Amniotic stem cell (primary cell): Measurements from ENCODE around the gene XRCC4.

Experiments
- DNase-seq: peaks from one replicate; lab custom pipeline; 2025; lab: John Stamatoyannopoulos, UW

The XRCC4 gene

DNA sequence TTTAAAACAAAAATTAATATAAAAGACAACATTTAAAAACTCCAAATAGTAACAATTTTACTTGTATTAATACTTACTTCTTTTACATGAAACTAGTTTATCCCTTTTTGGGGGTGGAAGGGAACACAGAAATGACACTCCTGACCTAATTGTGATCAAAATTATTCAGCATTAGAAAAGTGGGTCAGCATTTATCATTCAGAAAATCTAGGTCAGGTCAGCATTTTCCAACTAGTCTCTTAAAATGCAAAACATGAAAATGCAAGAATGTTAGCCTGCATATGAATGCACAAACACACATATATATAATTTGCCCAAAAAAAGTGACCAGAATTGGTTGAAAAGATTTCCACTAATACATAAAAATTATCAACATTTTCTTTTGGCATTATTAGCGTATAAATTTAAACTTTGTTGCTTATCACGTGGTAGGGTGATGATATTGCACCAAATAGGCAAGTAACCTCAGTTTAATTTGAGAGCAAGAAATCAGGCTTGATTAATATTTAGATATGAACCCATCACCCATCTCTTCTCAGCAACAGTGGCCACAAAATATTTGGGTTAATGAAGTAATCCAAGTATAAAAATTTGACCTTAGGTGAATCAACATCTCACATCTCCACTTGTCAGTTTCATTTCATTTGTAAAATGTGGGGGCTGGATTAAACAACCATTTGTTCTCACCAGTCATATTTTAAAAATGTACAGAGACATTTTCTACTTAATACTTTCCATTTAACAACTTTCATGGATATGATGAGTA lies 5.9 kb upstream of the XRCC4 start:
- no peak for DNase-seq

DNA sequence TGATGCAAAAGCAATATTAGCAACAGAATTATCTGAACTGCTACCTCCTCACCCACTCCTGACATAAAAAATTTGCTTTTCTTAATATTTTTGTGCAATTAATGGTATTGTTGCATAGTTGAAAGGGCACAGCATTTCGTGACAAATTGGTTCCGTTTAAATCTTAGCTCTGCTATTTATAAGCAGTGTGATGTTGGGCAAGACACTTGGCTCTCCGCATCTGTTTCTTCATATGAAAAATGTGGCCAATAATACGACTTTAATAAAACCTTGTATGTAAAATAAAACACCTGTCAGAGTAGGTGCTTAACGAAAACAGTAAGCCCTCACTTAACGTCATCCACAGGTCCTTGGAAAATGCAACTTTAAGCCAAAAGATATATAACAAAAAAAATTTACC lies 4.4 kb upstream of the XRCC4 start:
- DNase-seq = no peak

DNA sequence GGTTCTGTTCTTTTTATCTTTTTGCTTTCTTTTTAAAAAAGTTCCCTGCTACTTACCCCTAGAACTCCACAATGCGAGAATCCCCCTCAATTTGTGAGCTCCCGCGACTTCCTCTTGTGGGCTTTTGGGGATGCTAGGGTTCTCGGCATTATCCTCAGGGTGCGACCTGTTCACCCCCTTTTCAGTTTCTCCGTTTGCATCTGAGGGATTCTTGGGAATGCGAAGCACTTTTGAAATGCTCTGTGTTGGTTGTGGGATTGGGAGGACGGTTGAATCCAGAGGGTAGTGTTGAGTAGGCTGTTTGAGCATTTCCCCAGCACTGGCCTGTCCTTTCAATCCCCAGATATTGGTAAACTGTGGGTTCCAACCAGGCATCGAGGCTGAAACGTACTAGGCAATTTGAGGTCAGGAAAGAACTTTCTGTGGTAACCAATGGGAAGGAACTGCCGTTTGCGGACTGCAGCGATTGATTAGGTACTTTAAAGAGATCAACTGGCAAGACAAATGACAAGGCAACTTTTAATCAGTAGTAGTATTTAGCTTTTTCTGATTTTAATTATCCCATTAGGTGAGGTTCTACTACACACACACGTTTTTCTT lies 415 bp downstream of the XRCC4 start:
- DNase-seq = no peak

DNA sequence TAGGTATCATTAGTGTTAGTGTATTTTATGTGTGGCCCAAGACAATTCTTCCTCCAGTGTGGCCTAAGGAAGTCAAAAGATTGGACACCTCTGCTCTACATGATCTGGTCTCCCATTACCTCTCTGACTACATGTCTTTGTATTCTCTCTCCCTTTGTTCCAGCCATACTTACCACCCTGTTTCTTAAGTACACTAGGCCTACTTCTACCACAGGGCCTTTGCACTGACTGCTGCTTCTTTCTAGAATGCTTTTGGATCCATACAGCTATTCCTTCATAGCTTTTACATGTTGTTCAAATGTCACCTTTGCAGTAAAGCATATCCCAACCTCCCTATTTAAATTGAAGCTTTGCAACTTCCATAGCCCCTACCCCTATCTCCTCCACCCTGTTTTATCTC lies 5.4 kb downstream of the XRCC4 start:
- DNase-seq = no peak

DNA sequence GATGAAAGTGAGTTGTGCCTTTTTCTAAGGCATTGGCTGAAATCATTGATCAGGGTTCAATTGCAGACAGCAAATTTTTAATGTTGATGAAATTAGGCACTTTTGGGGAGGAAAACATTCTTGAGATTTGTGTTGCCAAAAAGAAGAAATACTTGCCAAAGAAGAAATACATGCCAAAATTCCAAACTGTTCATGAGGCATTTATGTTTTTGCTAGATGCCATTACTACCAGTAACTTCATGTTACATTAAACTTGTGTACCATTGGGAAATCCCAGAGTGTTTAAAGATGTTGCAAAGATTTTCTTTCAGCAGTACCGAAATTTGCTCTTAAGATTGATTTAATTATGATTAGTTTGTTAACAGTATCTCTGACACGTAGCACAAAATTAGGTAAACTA lies 7.0 kb downstream of the XRCC4 start:
- no peak for DNase-seq

DNA sequence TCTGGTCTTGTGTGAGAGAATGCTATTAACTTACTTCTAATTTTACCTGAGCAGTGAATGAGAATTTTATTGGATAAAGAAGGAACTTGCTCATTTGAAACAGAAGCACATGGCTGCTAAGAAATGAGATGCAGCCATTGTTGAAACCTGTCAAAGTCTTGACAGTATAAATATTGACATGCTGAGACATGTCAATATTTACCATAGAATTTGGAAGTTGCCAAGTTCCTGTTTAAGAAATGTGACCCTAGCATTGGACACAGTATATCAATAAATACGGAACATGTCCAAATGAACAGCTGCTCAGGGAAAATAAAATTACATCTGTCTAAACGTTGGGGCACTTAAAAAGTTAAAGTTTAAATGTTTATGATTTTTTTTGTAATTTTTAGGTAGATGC lies 7.8 kb downstream of the XRCC4 start:
- DNase-seq = no peak

DNA sequence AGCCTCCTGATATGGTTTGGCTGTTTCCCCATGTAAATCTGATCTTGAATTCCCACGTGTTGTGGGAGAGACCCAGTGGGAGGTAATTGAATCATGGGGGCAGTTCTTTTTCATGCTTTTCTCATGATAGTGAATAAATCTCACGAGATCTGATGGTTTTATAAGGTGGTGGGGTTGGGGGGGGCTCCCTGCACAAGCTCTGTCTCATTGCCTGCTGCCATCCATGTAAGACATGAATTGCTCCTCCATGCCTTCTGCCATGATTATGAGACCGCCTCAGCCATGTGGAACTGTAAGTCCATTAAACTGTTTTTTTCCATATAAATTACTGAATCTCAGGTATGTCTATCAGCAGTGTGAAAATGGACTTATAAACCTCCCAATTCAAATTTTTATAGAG lies 12.8 kb downstream of the XRCC4 start:
- no peak for DNase-seq

DNA sequence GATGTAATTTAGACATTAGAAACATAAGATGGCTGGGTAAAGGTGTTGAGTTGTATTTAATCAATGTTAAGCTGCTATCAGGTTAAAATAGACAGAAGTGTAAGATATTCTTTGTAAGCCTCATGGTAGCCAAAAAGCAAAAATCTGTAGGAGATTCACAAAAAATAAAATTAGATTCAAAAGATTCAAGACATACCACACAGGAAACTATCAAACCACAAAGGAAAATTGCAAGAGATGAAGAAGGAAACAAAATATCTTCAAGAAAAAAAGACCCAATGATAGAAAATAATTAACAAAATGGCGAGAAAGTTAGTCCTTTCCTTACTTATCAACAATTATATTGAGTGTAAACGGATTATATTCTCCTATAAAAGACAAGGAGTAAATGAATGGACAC lies 15.3 kb downstream of the XRCC4 start:
- no peak for DNase-seq

DNA sequence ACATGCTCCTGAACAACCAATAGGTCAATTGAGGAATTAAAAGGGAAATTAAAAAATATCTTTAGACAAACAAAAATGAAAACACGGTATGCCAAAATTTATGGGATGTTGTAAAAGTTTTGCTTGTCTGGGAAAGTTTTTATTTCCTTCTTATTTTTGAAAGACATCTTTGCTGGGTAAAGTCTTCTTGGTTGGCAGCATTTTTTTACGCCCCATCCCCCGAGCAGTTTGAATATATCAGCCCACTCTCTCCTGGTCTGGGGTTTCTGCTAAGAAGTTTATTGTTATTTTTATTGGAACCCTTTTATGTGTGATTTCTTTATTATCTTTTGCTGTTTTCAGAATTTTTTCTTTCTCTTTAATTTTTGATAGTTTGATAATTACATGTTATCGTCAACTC lies 16.3 kb downstream of the XRCC4 start:
- DNase-seq = no peak

DNA sequence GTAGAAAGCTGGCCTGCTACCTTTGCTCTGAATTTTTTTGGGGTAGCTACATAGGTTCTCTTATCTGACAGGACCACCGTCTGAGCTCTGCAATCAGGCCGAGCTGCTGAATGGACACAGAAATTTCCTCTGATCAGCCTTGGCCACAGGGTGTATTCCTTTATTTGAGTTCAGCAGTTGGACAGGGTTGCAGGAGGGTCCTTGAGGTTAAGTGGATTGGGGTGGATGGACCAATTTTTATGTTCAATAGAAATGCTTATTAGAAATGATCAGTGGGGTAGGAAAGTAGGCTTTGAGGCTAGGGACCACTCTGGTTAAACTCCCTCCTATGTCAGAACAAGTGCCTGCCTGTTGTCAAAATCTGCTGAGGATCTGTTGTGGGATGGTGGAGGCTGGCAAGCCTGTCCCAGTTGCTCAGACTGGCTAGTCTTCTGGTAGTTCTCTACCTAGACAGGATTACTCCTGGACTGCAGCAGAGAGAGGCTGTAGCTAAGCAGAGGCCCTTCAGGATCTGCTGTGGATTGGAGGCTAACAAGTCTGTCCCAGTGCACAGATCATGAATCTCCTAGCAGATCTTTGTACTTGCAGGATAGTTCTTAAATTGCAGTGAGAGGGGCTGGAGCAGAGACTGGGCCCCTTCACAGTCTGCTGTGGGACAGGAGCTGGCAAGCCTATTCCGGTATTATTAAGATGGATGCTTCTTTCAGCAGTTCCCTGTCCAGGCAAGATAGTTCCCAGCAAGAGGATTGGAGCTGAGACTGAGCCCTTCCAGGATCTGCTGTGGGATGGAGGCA lies 18.0 kb downstream of the XRCC4 start:
- DNase-seq = no peak

DNA sequence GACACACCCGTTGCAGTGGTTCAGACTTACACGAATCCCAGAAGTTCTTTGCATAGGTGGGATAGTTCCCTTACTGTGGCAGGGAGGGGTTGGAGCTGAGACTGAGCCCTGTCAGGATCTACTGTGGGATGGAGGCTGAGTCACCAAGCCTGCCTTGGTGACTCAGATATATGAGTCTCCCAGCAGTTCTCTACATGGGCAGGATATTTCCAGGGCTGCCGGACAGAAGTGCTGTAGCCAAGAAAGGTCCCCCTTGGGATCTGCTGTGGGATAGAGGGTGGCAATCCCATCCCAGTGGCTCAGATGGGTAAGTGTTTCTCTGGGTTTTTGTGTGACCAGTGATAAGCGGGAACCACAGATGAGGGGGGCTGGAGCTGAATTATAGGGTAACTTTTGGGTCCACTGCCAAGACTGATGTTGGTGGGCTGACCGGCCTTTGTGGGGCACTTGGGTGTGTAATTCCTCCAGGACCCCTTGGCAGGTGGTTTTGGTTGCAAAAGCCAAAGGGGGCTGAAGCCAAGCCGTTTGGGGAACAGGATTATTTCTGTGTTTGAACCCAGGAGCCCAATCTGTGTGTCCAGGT lies 18.7 kb downstream of the XRCC4 start:
- DNase-seq = peak; percentile 77

DNA sequence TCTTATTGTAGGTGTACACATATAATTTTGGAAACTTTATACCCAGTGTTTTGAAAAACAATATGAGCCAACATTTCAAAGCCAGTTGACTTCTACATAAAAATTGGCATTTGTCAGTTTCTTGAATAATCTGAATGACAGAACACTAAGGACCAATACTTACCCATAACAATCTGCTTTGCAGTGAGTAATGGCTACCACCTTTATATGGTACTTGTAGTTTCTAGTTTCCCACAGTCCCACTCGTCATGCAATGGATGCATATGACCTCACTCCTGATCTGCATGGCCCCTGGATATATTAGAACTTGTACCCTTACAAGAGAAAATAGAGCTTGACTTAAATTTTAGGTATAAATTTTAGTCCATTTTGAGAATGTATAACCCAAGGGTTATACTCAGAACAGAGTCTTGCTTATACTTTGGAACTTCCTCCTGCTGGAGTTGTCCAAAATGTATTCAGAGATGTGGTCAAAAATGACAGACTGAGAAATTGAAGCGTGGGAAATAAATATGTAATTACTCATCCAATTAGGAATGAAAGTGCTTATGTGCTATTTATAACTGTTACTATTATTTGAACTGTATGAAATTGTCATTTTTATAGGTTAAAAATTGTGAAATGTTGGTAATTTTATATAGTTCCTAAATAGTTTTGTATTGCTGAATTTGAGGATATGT lies 19.5 kb downstream of the XRCC4 start:
- DNase-seq = no peak

DNA sequence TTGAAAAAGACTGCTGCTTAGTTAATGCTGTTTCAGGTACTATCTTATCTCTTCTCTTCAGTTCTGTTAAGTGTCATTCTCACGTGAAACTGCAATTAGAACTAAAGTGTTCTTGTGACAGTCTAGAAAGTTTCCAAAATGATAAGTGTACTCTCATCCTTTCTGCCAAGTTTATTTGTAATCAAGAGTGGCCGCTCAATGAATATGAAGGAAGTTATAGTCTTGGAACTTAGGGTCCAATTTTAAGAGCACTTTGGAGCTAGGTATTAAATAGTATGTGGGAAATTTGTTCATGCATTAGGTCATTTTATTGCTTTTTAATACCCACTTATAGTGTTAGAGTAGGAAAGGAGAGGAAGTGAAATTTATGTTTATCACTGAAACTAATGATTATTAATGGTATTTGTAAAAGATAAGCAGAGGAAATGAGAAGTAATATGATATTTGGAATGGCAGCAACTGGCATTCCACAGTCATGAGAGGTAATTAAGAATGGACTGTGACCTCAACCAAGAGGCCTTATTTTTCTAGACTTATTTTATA lies 20.4 kb downstream of the XRCC4 start:
- no peak for DNase-seq

DNA sequence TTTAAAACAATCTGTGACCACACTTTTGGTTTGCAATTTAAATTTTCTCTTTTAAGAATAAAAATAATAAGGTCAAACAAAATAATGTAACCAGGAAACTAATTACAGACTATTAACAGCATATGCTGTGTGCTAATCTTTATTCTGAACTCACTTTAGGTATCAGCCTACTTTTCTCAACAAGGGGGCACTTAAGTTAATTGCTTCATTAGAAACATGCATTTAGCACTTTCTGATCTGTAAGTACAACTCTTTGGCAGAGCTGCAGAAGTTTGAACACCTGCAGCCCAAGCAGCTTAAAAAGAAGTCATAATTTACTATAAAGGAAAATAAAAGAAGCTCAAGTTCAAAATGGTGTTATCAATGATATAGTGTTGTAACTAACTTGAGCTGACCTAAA lies 21.7 kb downstream of the XRCC4 start:
- no peak for DNase-seq

DNA sequence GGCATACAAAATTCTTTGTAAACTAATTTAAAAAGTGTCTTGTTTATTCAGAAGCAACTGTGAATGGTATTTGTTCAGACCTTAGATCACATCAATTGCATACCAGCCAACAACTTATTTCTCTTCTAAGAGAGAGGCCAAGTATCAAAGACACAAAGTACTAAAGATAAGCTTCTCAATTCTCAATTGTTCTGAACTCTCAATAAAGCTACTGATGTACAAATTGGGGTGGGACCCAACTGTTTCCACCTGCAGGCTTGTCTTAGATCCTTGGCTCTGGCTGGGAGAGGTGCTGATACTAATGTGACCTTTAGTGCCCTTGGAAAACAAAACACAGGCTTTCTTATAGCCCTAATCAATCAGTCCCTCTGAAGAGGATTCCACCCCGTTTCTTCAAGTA lies 22.1 kb downstream of the XRCC4 start:
- no peak for DNase-seq

DNA sequence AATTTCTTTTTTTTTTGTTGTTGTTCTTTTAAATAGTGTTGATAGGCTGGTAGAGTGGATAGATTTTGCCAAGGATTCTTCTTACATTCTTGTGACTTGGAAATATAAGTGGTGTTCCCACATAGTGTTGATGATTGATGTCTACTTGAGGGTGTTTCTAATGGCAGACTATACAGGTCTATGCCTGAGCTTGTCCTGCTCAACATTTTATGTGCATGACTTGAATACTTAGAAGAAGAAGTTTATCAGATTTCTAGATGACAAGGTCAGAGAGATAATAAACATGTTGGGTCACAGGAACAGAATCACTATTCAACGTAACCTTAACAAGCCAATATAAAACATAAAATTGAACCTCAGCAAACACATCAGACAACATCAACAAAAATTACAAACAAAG lies 24.2 kb downstream of the XRCC4 start:
- no peak for DNase-seq

DNA sequence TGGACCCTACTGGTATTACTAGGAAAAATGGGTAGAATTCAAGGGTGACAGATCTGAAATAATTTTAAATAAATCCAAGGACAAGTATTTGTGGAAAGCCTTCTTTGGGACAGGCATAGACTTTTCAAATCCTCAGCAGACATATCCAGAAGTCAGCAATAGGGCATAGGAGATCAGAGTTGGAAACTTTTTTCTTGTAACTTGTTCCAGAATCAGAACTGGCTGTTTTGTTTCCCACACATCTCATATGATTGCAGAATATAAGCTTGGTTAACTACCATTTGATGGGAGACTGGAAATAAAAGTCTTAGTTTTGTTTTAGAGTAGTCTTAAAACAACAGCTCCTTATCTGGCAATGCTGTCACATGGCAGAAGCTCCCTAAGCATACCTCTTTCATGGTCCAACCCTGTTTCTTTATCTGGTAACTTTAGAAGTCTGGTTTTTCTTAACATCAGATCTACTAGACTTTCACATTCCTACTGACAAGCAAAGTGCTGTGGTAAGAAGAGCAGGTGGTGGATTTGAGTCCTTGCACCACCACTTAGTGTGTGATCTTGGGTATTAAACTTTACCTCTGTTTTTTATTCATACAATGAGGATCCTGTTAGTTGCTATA lies 25.1 kb downstream of the XRCC4 start:
- DNase-seq = no peak

DNA sequence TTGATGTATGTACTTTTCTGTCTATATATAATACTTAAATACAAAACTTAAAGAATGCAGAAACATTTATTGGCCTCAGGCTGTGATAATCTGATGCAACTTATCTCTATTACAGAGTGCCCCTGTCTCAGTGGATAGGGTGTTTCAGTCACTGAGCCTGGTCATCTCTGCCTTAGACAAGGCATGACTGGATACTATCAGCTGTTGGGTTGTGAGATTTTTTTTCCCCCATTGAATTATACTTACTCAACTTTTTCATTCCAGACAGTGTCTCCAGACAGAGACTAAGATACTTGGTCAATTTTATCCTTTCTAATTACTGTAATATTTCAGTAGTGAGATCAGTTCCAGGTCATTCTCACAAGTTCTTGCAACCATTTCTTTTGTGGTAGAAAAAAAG lies 26.7 kb downstream of the XRCC4 start:
- no peak for DNase-seq

DNA sequence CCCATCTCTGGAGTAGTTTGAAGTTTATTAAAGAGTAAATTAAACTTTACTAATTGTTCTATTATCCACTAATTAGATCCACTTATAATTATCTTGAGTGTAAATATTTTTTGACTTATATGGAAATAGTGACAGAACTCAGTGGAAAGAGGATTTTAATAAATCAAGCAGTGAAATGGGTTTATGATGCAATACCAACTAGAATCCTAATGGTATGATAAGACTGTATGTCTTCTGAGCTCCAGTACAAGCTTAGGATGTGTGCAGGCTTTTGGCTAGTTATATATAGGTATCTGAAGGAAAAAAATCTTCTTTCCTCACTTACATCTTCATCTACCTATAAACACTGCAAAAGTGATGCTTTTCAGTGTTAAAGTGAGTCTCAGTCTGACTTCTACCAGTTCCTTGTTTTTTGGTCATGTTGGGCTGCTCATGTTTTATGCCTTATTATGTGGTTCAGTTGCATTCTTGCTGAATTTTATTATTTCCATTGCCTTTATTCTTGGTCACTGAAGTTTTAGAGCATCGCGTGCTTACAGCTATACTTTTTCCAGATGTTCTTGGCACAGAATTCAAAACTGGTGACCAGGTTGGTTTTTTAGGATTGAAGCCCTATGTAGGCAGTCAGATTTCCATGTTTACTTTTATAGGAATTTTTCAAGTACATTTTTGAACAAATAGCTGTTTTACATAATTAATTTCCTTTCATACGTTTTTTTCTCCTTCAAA lies 30.5 kb downstream of the XRCC4 start:
- no peak for DNase-seq

DNA sequence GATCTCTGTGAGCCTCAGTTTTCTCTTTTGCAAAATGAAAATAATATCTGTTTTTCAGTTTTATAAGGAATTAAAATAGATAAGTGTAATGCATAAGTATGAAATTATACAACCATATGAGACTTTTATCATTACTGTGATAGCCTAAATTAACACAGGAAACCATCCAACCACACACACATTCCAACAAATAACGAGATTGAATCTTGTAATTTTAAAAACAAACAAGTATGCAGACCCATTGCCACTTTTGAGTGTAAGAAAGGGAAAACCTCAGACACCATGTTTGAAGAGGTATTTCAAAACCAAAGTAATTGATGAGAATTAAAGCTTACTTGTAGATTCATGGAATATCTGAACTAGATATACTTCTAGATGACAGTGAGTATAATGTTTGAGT lies 32.0 kb downstream of the XRCC4 start:
- no peak for DNase-seq

DNA sequence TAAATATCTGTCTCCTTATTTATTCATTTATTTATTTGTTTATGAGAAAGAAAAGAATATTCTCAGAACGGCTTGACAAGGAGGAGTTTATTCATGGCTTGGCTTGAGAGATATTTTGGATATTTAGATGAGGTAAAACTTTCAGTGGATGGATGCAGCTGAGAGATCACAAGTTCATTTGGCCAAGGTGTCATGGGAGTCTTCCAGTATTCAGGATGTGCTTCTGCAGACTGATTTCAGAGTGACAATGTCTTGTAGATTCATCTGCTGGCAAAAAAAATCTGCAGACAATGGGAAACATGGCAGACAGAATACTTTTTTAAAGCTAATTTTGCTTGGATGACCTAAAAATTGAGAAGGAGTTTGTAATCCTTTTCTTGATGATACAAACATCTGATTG lies 38.5 kb downstream of the XRCC4 start:
- no peak for DNase-seq
